GM12892 (cell line): ENCODE data around the gene GTPBP10.

Experiments
- POLR2A ChIP-seq: IDR thresholded peaks from 2 replicates; pipeline ENCODE4 v1.6.1; 2011; ENCODE audit warnings: low read depth, low read length, control low read depth
- POLR2AphosphoS5 ChIP-seq: IDR thresholded peaks from 2 replicates; pipeline ENCODE4 v1.6.1; 2011; ENCODE audit warnings: low read depth, low read length, control low read depth
- TAF1 ChIP-seq: IDR thresholded peaks from 2 replicates; pipeline ENCODE4 v1.6.1; 2011; ENCODE audit warnings: low read depth, mild to moderate bottlenecking, control low read depth, low read length, borderline replicate concordance

DNA sequence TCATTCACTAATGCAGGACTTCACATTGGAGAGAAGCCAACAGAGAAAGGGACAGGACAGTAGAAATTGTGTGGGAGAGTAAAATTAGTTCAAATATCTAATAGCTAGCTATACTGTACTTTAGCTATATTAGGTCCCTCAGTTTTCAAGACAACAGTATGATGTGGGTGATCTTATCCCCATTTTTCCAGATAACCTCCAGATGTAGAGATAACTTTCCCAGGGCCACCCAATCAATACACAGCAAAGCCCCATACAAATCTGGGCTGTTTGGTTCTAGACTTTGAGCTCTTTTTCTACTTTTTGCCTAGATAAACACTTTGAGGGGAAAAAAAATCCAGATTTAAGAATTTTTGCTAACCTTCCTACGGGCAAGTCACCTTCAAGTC lies 56.3 kb downstream of the GTPBP10 start:
- TF ChIP-seq POLR2AphosphoS5 (no peak), POLR2A (no peak), TAF1 (no peak)
